Measurements from ENCODE around the gene MISP. TPM values are rescaled to one million over a fixed set of nuclear protein-coding genes. Genes with fewer than 3 reads are reported as not detected.
A peak's percentile ranks its signal among the peaks of the same experiment; 100 is the strongest.

MISP gene
- total RNA-seq, 2 donors from 2014 or later = 0.96 to 1.5 TPM

DNA sequence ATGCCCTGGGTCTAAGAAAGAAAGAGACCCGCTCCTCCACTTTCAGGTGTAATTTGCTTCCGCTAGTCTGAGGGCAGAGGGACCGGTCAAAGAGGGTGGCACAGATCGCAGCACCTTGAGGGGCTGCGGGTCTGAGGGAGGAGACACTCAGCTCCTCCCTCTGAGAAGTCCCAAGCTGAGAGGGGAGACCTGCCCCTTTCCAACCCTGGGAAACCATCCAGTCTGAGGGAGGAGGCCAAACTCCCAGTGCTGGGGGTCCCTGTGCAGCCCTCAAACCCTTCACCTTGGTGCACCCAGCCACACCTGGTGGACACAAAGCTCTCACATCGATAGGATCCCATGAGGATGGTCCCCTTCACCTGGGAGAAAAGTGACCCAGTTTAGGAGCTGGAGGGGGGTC lies 13.0 kb downstream of the MISP start:
- TF ChIP-seq, protein P1, sequence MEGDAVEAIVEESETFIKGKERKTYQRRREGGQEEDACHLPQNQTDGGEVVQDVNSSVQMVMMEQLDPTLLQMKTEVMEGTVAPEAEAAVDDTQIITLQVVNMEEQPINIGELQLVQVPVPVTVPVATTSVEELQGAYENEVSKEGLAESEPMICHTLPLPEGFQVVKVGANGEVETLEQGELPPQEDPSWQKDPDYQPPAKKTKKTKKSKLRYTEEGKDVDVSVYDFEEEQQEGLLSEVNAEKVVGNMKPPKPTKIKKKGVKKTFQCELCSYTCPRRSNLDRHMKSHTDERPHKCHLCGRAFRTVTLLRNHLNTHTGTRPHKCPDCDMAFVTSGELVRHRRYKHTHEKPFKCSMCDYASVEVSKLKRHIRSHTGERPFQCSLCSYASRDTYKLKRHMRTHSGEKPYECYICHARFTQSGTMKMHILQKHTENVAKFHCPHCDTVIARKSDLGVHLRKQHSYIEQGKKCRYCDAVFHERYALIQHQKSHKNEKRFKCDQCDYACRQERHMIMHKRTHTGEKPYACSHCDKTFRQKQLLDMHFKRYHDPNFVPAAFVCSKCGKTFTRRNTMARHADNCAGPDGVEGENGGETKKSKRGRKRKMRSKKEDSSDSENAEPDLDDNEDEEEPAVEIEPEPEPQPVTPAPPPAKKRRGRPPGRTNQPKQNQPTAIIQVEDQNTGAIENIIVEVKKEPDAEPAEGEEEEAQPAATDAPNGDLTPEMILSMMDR (IDR thresholded peaks at IDR 0.05) = no peak
- H3K27me3 ChIP-seq = no peaks in the 10 kb centered on the region
- no peak overlapping the region for H3K4me3 ChIP-seq
- H3K36me3 ChIP-seq = no peaks in the 10 kb centered on the region
- DNase-seq (ENCODE audit: low spot score) = no peak
- H3K9me3 ChIP-seq = peaks cover 0 to 2% of the 10 kb centered on the region in 2 donors
- no peak overlapping the region for H3K27ac ChIP-seq
- H3K4me1 ChIP-seq = no peaks in the 10 kb centered on the region

DNA sequence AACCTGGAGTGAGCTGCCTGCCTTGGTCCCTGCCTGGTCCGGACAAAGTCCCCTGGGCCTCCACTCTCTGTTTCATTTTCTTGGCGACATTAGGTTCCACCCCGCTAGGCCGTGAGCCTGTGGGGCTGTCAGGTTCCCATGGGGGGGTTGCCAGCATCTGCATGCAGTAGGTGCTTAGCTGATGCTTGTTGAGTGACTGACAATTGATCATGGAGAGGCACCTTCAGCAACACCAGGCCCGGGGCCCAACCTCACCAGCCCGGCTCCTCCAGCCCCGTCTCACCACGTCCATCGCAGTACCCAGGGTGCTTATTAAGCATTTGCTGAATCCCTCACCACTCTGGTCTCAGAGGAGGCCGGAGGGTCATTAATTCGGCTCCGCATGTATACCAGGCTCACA lies 13.4 kb downstream of the MISP start:
- no peak overlapping the region for H3K27ac ChIP-seq
- TF ChIP-seq, protein P1 (IDR thresholded peaks at IDR 0.05) = no peak
- no peak overlapping the region for H3K4me3 ChIP-seq

DNA sequence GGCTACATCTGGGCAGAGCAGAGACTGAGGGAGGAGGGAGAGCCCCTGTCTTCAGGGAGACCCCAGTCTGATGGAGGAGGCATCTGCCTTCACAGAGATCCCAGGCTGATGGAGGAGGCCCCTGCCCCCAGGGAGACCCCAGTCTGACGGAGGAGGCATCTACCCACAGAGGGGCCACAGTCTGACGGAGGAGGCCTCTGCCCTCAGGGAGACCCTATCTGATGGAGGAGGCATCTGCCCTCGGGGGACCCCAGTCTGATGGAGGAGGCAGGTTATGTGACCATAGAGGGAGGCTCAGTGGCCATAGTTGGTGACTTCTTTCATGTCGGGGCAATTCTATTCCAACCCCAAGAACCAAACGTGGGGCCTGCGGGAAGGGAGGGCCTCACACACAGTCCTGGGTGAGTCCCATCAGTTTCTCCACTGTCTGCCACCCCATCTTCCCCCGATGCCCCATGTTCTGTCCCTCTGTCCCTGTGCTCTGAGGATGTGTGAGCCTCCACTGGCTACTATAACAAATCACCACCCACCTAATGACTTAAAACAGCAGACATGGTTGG lies 14.3 kb downstream of the MISP start:
- no peaks in the 10 kb centered on the region for H3K27me3 ChIP-seq
- H3K4me3 ChIP-seq = no peak overlapping the region
- DNase-seq (ENCODE audit: low spot score) = no peak
- no peaks in the 10 kb centered on the region for H3K36me3 ChIP-seq
- H3K27ac ChIP-seq = no peak overlapping the region
- H3K4me1 ChIP-seq = peaks cover 0 to under 1% of the 10 kb centered on the region in 2 donors
- H3K9me3 ChIP-seq = no peaks in the 10 kb centered on the region
- TF ChIP-seq, protein P1 (IDR thresholded peaks at IDR 0.05) = no peak

More for the DNA sequence above, 13.4 kb downstream of the MISP start:
- H3K4me1 ChIP-seq = no peaks in the 10 kb centered on the region
- no peaks in the 10 kb centered on the region for H3K27me3 ChIP-seq
- no peak for DNase-seq (ENCODE audit: low spot score)
- H3K36me3 ChIP-seq = no peaks in the 10 kb centered on the region
- no peaks in the 10 kb centered on the region for H3K9me3 ChIP-seq

DNA sequence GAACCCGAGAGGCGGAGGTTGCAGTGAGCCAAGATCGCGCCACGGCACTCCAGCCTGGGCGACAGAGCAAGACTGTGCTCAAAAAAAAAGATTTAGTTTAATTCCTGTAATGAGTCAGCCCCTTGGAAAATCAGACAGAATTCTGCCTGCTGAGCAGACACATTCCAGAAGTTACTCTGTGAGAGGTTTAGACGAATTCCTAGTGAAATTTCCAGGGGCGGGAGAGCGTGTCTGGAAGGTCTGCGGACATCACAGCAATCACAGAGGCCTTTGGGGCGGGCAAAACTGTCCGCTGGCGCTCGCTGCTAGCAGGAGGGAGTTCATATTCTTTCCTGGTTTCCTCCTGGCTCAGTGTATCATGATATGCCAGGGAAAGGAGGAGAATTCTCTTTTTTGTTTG lies 17.5 kb downstream of the MISP start:
- no peaks in the 10 kb centered on the region for H3K27me3 ChIP-seq
- H3K4me1 ChIP-seq = peaks cover 0 to 3% of the 10 kb centered on the region in 2 donors
- no peak overlapping the region for H3K4me3 ChIP-seq
- H3K36me3 ChIP-seq = no peaks in the 10 kb centered on the region
- no peak overlapping the region for H3K27ac ChIP-seq
- TF ChIP-seq, protein P1 (IDR thresholded peaks at IDR 0.05) = no peak
- DNase-seq (ENCODE audit: low spot score) = no peak
- no peaks in the 10 kb centered on the region for H3K9me3 ChIP-seq

DNA sequence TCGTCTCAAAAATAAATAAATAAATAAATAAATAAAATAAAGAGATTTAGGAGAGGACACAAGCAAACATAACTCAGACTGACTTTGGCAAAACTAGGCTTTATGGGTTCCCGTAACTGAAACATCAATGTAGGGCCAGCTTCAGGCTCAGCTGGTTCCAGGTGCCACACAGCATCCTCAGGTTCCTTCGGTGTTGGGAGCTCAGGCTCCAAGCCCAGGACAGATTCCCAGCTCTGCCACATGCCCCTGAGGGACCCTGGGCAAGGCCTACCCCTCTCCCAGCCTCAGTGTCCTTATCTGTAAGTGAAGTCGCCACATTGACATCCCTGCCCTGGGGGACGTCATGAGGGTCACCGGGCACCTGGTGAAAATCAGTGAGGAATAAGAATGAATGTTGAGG lies 18.7 kb downstream of the MISP start:
- no peaks in the 10 kb centered on the region for H3K27me3 ChIP-seq
- H3K9me3 ChIP-seq = no peaks in the 10 kb centered on the region
- DNase-seq (ENCODE audit: low spot score) = no peak
- H3K27ac ChIP-seq = no peak overlapping the region
- H3K36me3 ChIP-seq = no peaks in the 10 kb centered on the region
- peaks cover 0 to 3% of the 10 kb centered on the region in 2 donors for H3K4me1 ChIP-seq
- TF ChIP-seq, protein P1 (IDR thresholded peaks at IDR 0.05) = no peak
- no peak overlapping the region for H3K4me3 ChIP-seq

DNA sequence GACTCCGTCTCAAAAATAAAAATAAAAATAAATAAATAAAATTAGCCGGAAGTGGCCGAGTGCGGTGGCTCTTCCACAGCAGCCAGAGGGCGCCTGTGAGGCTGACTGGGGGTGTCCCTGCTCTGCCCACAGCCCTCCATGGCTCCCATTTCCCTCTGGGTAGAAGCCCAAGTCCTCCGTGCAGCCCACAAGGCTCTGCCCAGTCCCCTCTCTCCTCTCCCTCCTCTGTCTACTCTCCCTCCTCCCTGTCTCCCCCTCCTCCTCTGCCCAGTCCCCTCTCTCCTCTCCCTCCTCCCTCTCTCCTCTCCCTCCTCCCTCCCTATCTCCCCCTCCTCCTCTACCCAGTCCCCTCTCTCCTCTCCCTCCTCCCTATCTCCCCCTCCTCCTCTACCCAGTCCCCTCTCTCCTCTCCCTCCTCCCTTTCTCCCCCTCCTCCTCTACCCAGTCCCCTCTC lies 20.4 kb downstream of the MISP start:
- Histone ChIP-seq H3K4me3 (no peak overlapping the region), H3K9me3 (no peaks in the 10 kb centered on the region), H3K27ac (no peak overlapping the region), H3K36me3 (no peaks in the 10 kb centered on the region), H3K4me1 (peaks cover 0 to 3% of the 10 kb centered on the region in 2 donors), H3K27me3 (no peaks in the 10 kb centered on the region)
- DNase-seq (ENCODE audit: low spot score) = no peak
- TF ChIP-seq, protein P1 (IDR thresholded peaks at IDR 0.05) = peak in 1 of 2 donors; percentile 69

All from right atrium auricular region (tissue), 2 donors.